Measurements from ENCODE around the gene FREM1. TPM values are rescaled to one million over a fixed set of nuclear protein-coding genes. Genes with fewer than 3 reads are reported as not detected.

The FREM1 gene
- polyA plus RNA-seq, 1 donor from 2014 or later, result not detected

GRCh38 chr9:14752271-14752670 lies 158.0 kb downstream of the FREM1 start:
- Mint-ChIP-seq H3K36me3 (no peaks in the 10 kb centered on the region), H3K9me3 (no peaks in the 10 kb centered on the region), H3K4me3 (peak overlapping the region in 1 of 4 donors; percentile 46), H3K4me1 (peaks cover 0 to 9% (median 4%) of the 10 kb centered on the region in 3 donors), H3K27ac (no peak overlapping the region), H3K27me3 (peaks cover 12% of the 10 kb centered on the region)

GRCh38 chr9:14750821-14751220 lies 159.4 kb downstream of the FREM1 start:
- Mint-ChIP-seq H3K4me1 (peaks cover 0 to 9% (median 4%) of the 10 kb centered on the region in 3 donors), H3K9me3 (no peaks in the 10 kb centered on the region), H3K4me3 (no peak overlapping the region), H3K36me3 (no peaks in the 10 kb centered on the region), H3K27ac (no peak overlapping the region), H3K27me3 (peaks cover 14% of the 10 kb centered on the region)

- Mint-ChIP-seq H3K4me3 (no peak overlapping the region), H3K27me3 (peaks cover 11% of the 10 kb centered on the region)
Measured at GRCh38 chr9:14749741-14750211, 160.5 kb downstream of the FREM1 start.

GRCh38 chr9:14748373-14748772 lies 161.9 kb downstream of the FREM1 start:
- peaks cover 0 to 3% (median 3%) of the 10 kb centered on the region in 3 donors for H3K9me3 Mint-ChIP-seq
- H3K27ac Mint-ChIP-seq, result no peak overlapping the region
- H3K36me3 Mint-ChIP-seq, result no peaks in the 10 kb centered on the region
- H3K4me1 Mint-ChIP-seq, result peaks cover 0 to 9% (median 4%) of the 10 kb centered on the region in 3 donors
- peaks cover 8% of the 10 kb centered on the region for H3K27me3 Mint-ChIP-seq
- H3K4me3 Mint-ChIP-seq, result no peak overlapping the region

More at GRCh38 chr9:14749741-14750211, 160.5 kb downstream of the FREM1 start:
- Mint-ChIP-seq H3K4me1 (peaks cover 0 to 9% (median 4%) of the 10 kb centered on the region in 3 donors), H3K27ac (no peak overlapping the region), H3K9me3 (peaks cover 0 to 2% (median 0%) of the 10 kb centered on the region in 3 donors), H3K36me3 (no peaks in the 10 kb centered on the region)

GRCh38 chr9:14747111-14747510 lies 163.1 kb downstream of the FREM1 start:
- Mint-ChIP-seq H3K4me3 (no peak overlapping the region), H3K27ac (no peak overlapping the region), H3K27me3 (peaks cover 8% of the 10 kb centered on the region), H3K9me3 (peaks cover 0 to 3% (median 3%) of the 10 kb centered on the region in 3 donors), H3K4me1 (peaks cover 0 to under 1% (median 0%) of the 10 kb centered on the region in 3 donors), H3K36me3 (no peaks in the 10 kb centered on the region)

- H3K27me3 Mint-ChIP-seq, result peaks cover 8% of the 10 kb centered on the region
- H3K9me3 Mint-ChIP-seq, result peaks cover 0 to 3% (median 3%) of the 10 kb centered on the region in 3 donors
- no peak overlapping the region for H3K4me3 Mint-ChIP-seq
- H3K36me3 Mint-ChIP-seq, result no peaks in the 10 kb centered on the region
- no peaks in the 10 kb centered on the region for H3K4me1 Mint-ChIP-seq
- no peak overlapping the region for H3K27ac Mint-ChIP-seq
Measured at GRCh38 chr9:14746626-14747025, 163.6 kb downstream of the FREM1 start.

- no peak overlapping the region for H3K27ac Mint-ChIP-seq
- peaks cover 3% of the 10 kb centered on the region for H3K27me3 Mint-ChIP-seq
Measured at GRCh38 chr9:14744768-14745167, 165.5 kb downstream of the FREM1 start.

GRCh38 chr9:14741369-14741768 lies 168.9 kb downstream of the FREM1 start:
- Mint-ChIP-seq H3K4me3 (no peak overlapping the region), H3K4me1 (no peaks in the 10 kb centered on the region), H3K9me3 (peaks cover 0 to 3% (median 3%) of the 10 kb centered on the region in 3 donors), H3K27ac (peak overlapping the region in 1 of 3 donors; percentile 16), H3K36me3 (no peaks in the 10 kb centered on the region), H3K27me3 (peaks cover 6% of the 10 kb centered on the region)

More at GRCh38 chr9:14744768-14745167, 165.5 kb downstream of the FREM1 start:
- Mint-ChIP-seq H3K9me3 (peaks cover 0 to 3% (median 3%) of the 10 kb centered on the region in 3 donors), H3K4me3 (no peak overlapping the region), H3K36me3 (no peaks in the 10 kb centered on the region), H3K4me1 (no peaks in the 10 kb centered on the region)

- H3K9me3 Mint-ChIP-seq, result no peaks in the 10 kb centered on the region
- no peak overlapping the region for H3K27ac Mint-ChIP-seq
- no peak overlapping the region for H3K4me3 Mint-ChIP-seq
- H3K36me3 Mint-ChIP-seq, result no peaks in the 10 kb centered on the region
- peaks cover 12% of the 10 kb centered on the region for H3K27me3 Mint-ChIP-seq
- H3K4me1 Mint-ChIP-seq, result no peaks in the 10 kb centered on the region
Measured at GRCh38 chr9:14733133-14733532, 177.1 kb downstream of the FREM1 start.

- Mint-ChIP-seq H3K9me3 (no peaks in the 10 kb centered on the region), H3K27me3 (peaks cover 10% of the 10 kb centered on the region), H3K4me1 (no peaks in the 10 kb centered on the region), H3K27ac (no peak overlapping the region), H3K36me3 (peaks cover 4% of the 10 kb centered on the region), H3K4me3 (no peak overlapping the region)
Measured at GRCh38 chr9:14731294-14731981, 178.8 kb downstream of the FREM1 start.

- peaks cover 4% of the 10 kb centered on the region for H3K36me3 Mint-ChIP-seq
- H3K9me3 Mint-ChIP-seq, result no peaks in the 10 kb centered on the region
Measured at GRCh38 chr9:14730461-14730898, 179.7 kb downstream of the FREM1 start.

GRCh38 chr9:14723301-14723700 lies 186.9 kb downstream of the FREM1 start:
- Mint-ChIP-seq H3K4me3 (no peak overlapping the region), H3K36me3 (peaks cover 4% of the 10 kb centered on the region), H3K27ac (no peak overlapping the region), H3K27me3 (peaks cover 12% of the 10 kb centered on the region), H3K4me1 (no peaks in the 10 kb centered on the region), H3K9me3 (peaks cover 0 to 2% (median 2%) of the 10 kb centered on the region in 3 donors)

More at GRCh38 chr9:14730461-14730898, 179.7 kb downstream of the FREM1 start:
- no peak overlapping the region for H3K4me3 Mint-ChIP-seq
- peaks cover 9% of the 10 kb centered on the region for H3K27me3 Mint-ChIP-seq
- no peaks in the 10 kb centered on the region for H3K4me1 Mint-ChIP-seq
- no peak overlapping the region for H3K27ac Mint-ChIP-seq

GRCh38 chr9:14722391-14723035 lies 187.7 kb downstream of the FREM1 start, which contains the start of gene CER1:
CER1 (minus strand) TSS chr9:14722733; CDS start chr9:14722672, 61 bp downstream.
- no peaks in the 10 kb centered on the region for H3K4me1 Mint-ChIP-seq
- no peak within 1 kb of the TSS for H3K4me3 Mint-ChIP-seq
- H3K36me3 Mint-ChIP-seq, result peaks cover 2% of the 10 kb centered on the region
- H3K27me3 Mint-ChIP-seq, result peaks cover 14% of the 10 kb centered on the region
- no peak within 1 kb of the TSS for H3K27ac Mint-ChIP-seq
- peaks cover 0 to 2% (median 2%) of the 10 kb centered on the region in 3 donors for H3K9me3 Mint-ChIP-seq

GRCh38 chr9:14719231-14719923 lies 190.9 kb downstream of the FREM1 start:
- Mint-ChIP-seq H3K9me3 (peaks cover 0 to 2% (median 0%) of the 10 kb centered on the region in 3 donors), H3K36me3 (no peaks in the 10 kb centered on the region), H3K4me3 (no peak overlapping the region), H3K27me3 (peaks cover 13% of the 10 kb centered on the region), H3K27ac (no peak overlapping the region), H3K4me1 (no peaks in the 10 kb centered on the region)

- H3K27me3 Mint-ChIP-seq, result peaks cover 7% of the 10 kb centered on the region
- H3K4me3 Mint-ChIP-seq, result no peak overlapping the region
- no peaks in the 10 kb centered on the region for H3K36me3 Mint-ChIP-seq
- peaks cover 0 to 2% (median 0%) of the 10 kb centered on the region in 3 donors for H3K9me3 Mint-ChIP-seq
- peaks cover 5 to 12% (median 7%) of the 10 kb centered on the region in 3 donors for H3K4me1 Mint-ChIP-seq
- no peak overlapping the region for H3K27ac Mint-ChIP-seq
Measured at GRCh38 chr9:14715102-14715501, 195.1 kb downstream of the FREM1 start.

Data from IgD-negative memory B cell (primary cell).